GM18868 (cell line): ENCODE measurements around the gene NDUFAF7.
"Not testable (repeated sequence)": the region's sequence is repeated elsewhere in the genome, so short reads cannot be mapped to it uniquely, and the experiment has no call there.

Source experiments
- ATAC-seq: cut with Tn5 transposase; IDR thresholded peaks from one replicate; pipeline ENCODE4 v1.9.1; 2021; ENCODE audit warnings: mild to moderate bottlenecking, moderate library complexity; ENCODE audit not compliant: unreplicated experiment

The NDUFAF7 gene

GRCh38 chr2:37276291-37276690, 44.8 kb downstream of the NDUFAF7 start:
- no peak for ATAC-seq

GRCh38 chr2:37281916-37282315, 50.5 kb downstream of the NDUFAF7 start:
- no peak for ATAC-seq

- ATAC-seq = no peak
Observed at GRCh38 chr2:37282746-37283145, 51.3 kb downstream of the NDUFAF7 start.

GRCh38 chr2:37283207-37283606, 51.7 kb downstream of the NDUFAF7 start:
- ATAC-seq = no peak

- ATAC-seq = no peak
Observed at GRCh38 chr2:37284381-37284780, 52.9 kb downstream of the NDUFAF7 start.

GRCh38 chr2:37287966-37288365, 56.5 kb downstream of the NDUFAF7 start:
- peak; percentile 42 for ATAC-seq

- ATAC-seq = no peak
Observed at GRCh38 chr2:37291680-37292079, 60.2 kb downstream of the NDUFAF7 start.

- not testable (repeated sequence) for ATAC-seq
Observed at GRCh38 chr2:37294858-37295257, 63.4 kb downstream of the NDUFAF7 start.

GRCh38 chr2:37295469-37296073, 64.1 kb downstream of the NDUFAF7 start:
- no peak for ATAC-seq

GRCh38 chr2:37297632-37298031, 66.2 kb downstream of the NDUFAF7 start:
- ATAC-seq = no peak
